NB4 (cell line): ENCODE data around the gene LSAMP.

Source experiments
- DNase-seq: peaks from one replicate; pipeline ENCODE4 v3.0.0; 2010; ENCODE audit warnings: low read depth
- H3K4me3 ChIP-seq: one replicate; pipeline ENCODE4 v1.5.1; 2011; ENCODE audit warnings: mild to moderate bottlenecking, low read depth, low read length, moderate library complexity
- CTCF ChIP-seq: IDR thresholded peaks from one replicate; pipeline ENCODE4 v1.5.1; 2012; ENCODE audit warnings: low read depth, low read length
- MAX ChIP-seq: IDR thresholded peaks from 2 replicates; pipeline ENCODE4 v1.6.1; 2011; ENCODE audit warnings: low read depth, low read length
- MYC ChIP-seq: IDR thresholded peaks from 2 replicates; pipeline ENCODE4 v1.6.1; 2011; ENCODE audit warnings: low read depth, low read length
- POLR2A ChIP-seq: IDR thresholded peaks from 2 replicates; pipeline ENCODE4 v1.6.1; 2011; ENCODE audit warnings: mild to moderate bottlenecking; ENCODE audit not compliant: insufficient read length; ENCODE audit errors: extremely low read depth

The LSAMP gene

GRCh38 chr3:116445311-116445841, at the start of gene LSAMP:
LSAMP (minus strand) TSS chr3:116445487.
- H3K4me3 ChIP-seq, result no peak within 1 kb of the TSS
- DNase-seq, result no peak
- no peak for TF ChIP-seq CTCF
- no peak for TF ChIP-seq POLR2A
- TF ChIP-seq MAX, result no peak

GRCh38 chr3:116492379-116492778, 47.1 kb upstream of the LSAMP start:
- DNase-seq, result no peak
- no peak overlapping the region for H3K4me3 ChIP-seq
- TF ChIP-seq CTCF (no peak), MYC (no peak), POLR2A (no peak), MAX (no peak)

GRCh38 chr3:116483135-116483534, 37.8 kb upstream of the LSAMP start:
- DNase-seq, result no peak
- TF ChIP-seq MYC (no peak), POLR2A (no peak), MAX (no peak), CTCF (no peak)
- H3K4me3 ChIP-seq, result no peak overlapping the region

GRCh38 chr3:116476691-116477090, 31.4 kb upstream of the LSAMP start:
- TF ChIP-seq MAX, result no peak
- no peak for TF ChIP-seq POLR2A
- no peak for TF ChIP-seq MYC
- TF ChIP-seq CTCF, result no peak
- DNase-seq, result no peak
- no peak overlapping the region for H3K4me3 ChIP-seq

- no peak for TF ChIP-seq MYC
- no peak for TF ChIP-seq CTCF
- TF ChIP-seq MAX, result no peak
- TF ChIP-seq POLR2A, result no peak
- DNase-seq, result no peak
- H3K4me3 ChIP-seq, result no peak overlapping the region
These were observed 29.5 kb upstream of the LSAMP start for GRCh38 chr3:116474801-116475200.

GRCh38 chr3:116474032-116474780, 28.9 kb upstream of the LSAMP start:
- no peak for DNase-seq

More at GRCh38 chr3:116474032-116474780, 28.9 kb upstream of the LSAMP start:
- no peak overlapping the region for H3K4me3 ChIP-seq
- no peak for TF ChIP-seq MAX
- TF ChIP-seq POLR2A, result no peak
- no peak for TF ChIP-seq CTCF
- TF ChIP-seq MYC, result no peak
